SK-N-SH treated with all-trans-retinoic acid at 6 μM for 48 hours (cell line): ENCODE results near the gene STK32B.

Experiments
- ATAC-seq: fragments of 200-7000 bp; cut with Tn5 transposase; 3 replicates; pipeline ENCODE4 v1.9.1; 2020; ENCODE audit warnings: mild to moderate bottlenecking, moderate library complexity
- ARNTL ChIP-seq: fragments of 450-650 bp; formaldehyde crosslinking; IDR thresholded peaks from 2 replicates; pipeline ENCODE4 v1.5.0; 2020; ENCODE audit warnings: low read depth, mild to moderate bottlenecking, moderate library complexity, borderline replicate concordance
- BACH2 ChIP-seq: fragments of 250-450 bp; sonication (Bioruptor Pico); IDR thresholded peaks from 2 replicates; pipeline ENCODE4 v1.9.0; 2021; ENCODE audit warnings: mild to moderate bottlenecking, borderline replicate concordance
- CREB5 ChIP-seq: fragments of 250-450 bp; sonication (Bioruptor Pico); IDR thresholded peaks from 2 replicates; pipeline ENCODE4 v1.5.1; 2020; ENCODE audit warnings: low read depth, mild to moderate bottlenecking, moderate library complexity
- ISL1 ChIP-seq: fragments of 250-450 bp; sonication (Bioruptor Pico); IDR thresholded peaks from 2 replicates; pipeline ENCODE4 v2.1.2; 2022; ENCODE audit warnings: mild to moderate bottlenecking, moderate library complexity
- OSR1 ChIP-seq: fragments of 250-450 bp; sonication (Bioruptor Pico); IDR thresholded peaks from 2 replicates; pipeline ENCODE4 v1.8.0; 2022; ENCODE audit warnings: moderate library complexity, mild to moderate bottlenecking, inconsistent platforms
- POU6F1 ChIP-seq: fragments of 250-450 bp; sonication (Bioruptor Pico); IDR thresholded peaks from 2 replicates; pipeline ENCODE4 v1.8.0; 2021; ENCODE audit warnings: low read depth, mild to moderate bottlenecking, moderate library complexity, borderline replicate concordance
- PPARA ChIP-seq: fragments of 250-450 bp; sonication (Bioruptor Pico); IDR thresholded peaks from 2 replicates; pipeline ENCODE4 v1.5.0; 2020; ENCODE audit warnings: mild to moderate bottlenecking, borderline replicate concordance
- RARB ChIP-seq: fragments of 250-450 bp; sonication (Bioruptor Pico); IDR thresholded peaks from 2 replicates; pipeline ENCODE4 v1.8.0; 2021; ENCODE audit warnings: mild to moderate bottlenecking, moderate library complexity
- SNAI2 ChIP-seq: fragments of 250-450 bp; sonication (Bioruptor Pico); IDR thresholded peaks from 2 replicates; pipeline ENCODE4 v1.5.0; 2020; ENCODE audit warnings: mild to moderate bottlenecking, moderate library complexity
- TCF4 ChIP-seq: fragments of 250-450 bp; sonication (Bioruptor Pico); IDR thresholded peaks from 2 replicates; pipeline ENCODE4 v1.8.0; 2021; ENCODE audit warnings: mild to moderate bottlenecking, moderate library complexity, borderline replicate concordance
- TOX ChIP-seq: fragments of 250-450 bp; sonication (Bioruptor Pico); IDR thresholded peaks from 2 replicates; pipeline ENCODE4 v1.8.0; 2021; ENCODE audit warnings: mild to moderate bottlenecking, moderate library complexity, borderline replicate concordance
- TSHZ2 ChIP-seq: fragments of 250-450 bp; sonication (Bioruptor Pico); IDR thresholded peaks from 2 replicates; pipeline ENCODE4 v1.5.0; 2020; ENCODE audit warnings: mild to moderate bottlenecking, moderate library complexity
- ZC3H10 ChIP-seq: fragments of 250-450 bp; sonication (Bioruptor Pico); IDR thresholded peaks from 2 replicates; pipeline ENCODE4 v1.5.1; 2021; ENCODE audit warnings: mild to moderate bottlenecking, moderate library complexity
- ZFP3 ChIP-seq: fragments of 250-450 bp; sonication (Bioruptor Pico); IDR thresholded peaks from 2 replicates; pipeline ENCODE4 v1.5.0; 2020; ENCODE audit warnings: mild to moderate bottlenecking, moderate library complexity
- ZFP30 ChIP-seq: fragments of 450-650 bp; formaldehyde crosslinking; IDR thresholded peaks from 2 replicates; pipeline ENCODE4 v1.5.0; 2022; ENCODE audit warnings: mild to moderate bottlenecking, moderate library complexity
- ZNF565 ChIP-seq: fragments of 450-650 bp; formaldehyde crosslinking; conservative IDR thresholded peaks from 2 replicates; pipeline ENCODE4 v1.5.0; 2020; ENCODE audit warnings: low read depth, mild to moderate bottlenecking, moderate library complexity
- ZNF70 ChIP-seq: fragments of 450-650 bp; formaldehyde crosslinking; IDR thresholded peaks from 2 replicates; pipeline ENCODE4 v1.5.0; 2020; ENCODE audit warnings: mild to moderate bottlenecking, moderate library complexity
- ZNF8 ChIP-seq: fragments of 450-650 bp; formaldehyde crosslinking; IDR thresholded peaks from 2 replicates; pipeline ENCODE4 v1.5.0; 2020; ENCODE audit warnings: mild to moderate bottlenecking, moderate library complexity

The STK32B gene

GRCh38 chr4:5379895-5380294, 328.6 kb downstream of the STK32B start:
- no peak for ATAC-seq
- no peak for TF ChIP-seq SNAI2 (CRISPR knock-in tag)
- no peak for TF ChIP-seq ZNF565
- no peak for TF ChIP-seq OSR1 (CRISPR knock-in tag)
- no peak for TF ChIP-seq POU6F1
- no peak for TF ChIP-seq ZNF70 (CRISPR knock-in tag)
- no peak for TF ChIP-seq TSHZ2
- TF ChIP-seq BACH2 (CRISPR knock-in tag) = no peak
- no peak for TF ChIP-seq ZFP3
- TF ChIP-seq ISL1 (CRISPR knock-in tag) = no peak
- no peak for TF ChIP-seq TCF4
- TF ChIP-seq PPARA (CRISPR knock-in tag) = no peak

- TF ChIP-seq ZFP3 = no peak
- no peak for TF ChIP-seq ZFP30 (CRISPR knock-in tag)
- TF ChIP-seq PPARA (CRISPR knock-in tag) = no peak
- no peak for TF ChIP-seq TSHZ2
- TF ChIP-seq ZNF565 = no peak
- no peak for TF ChIP-seq POU6F1
- TF ChIP-seq ARNTL = no peak
- TF ChIP-seq TOX = no peak
- no peak for TF ChIP-seq BACH2 (CRISPR knock-in tag)
- TF ChIP-seq CREB5 (CRISPR knock-in tag) = no peak
- TF ChIP-seq RARB (CRISPR knock-in tag) = no peak
- no peak for TF ChIP-seq OSR1 (CRISPR knock-in tag)
- TF ChIP-seq ZNF8 (CRISPR knock-in tag) = no peak
- no peak for TF ChIP-seq ZC3H10 (CRISPR knock-in tag)
- no peak for ATAC-seq
Observed at GRCh38 chr4:5381961-5382441, 330.7 kb downstream of the STK32B start.

GRCh38 chr4:5383191-5383980, 332.1 kb downstream of the STK32B start:
- no peak for TF ChIP-seq CREB5 (CRISPR knock-in tag)
- no peak for TF ChIP-seq TCF4
- no peak for TF ChIP-seq RARB (CRISPR knock-in tag)
- no peak for TF ChIP-seq SNAI2 (CRISPR knock-in tag)
- TF ChIP-seq ZNF565 = no peak
- TF ChIP-seq ISL1 (CRISPR knock-in tag) = no peak
- ATAC-seq = no peak
